GM23338 (cell line): Measurements from ENCODE around the gene SMPDL3A. TPM values are rescaled to one million over a fixed set of nuclear protein-coding genes. Genes with fewer than 3 reads are reported as not detected.
A peak's percentile ranks its signal among the peaks of the same experiment; 100 is the strongest.

Experiments used
- ATAC-seq: fragments of 200-7000 bp; cut with Tn5 transposase; 3 replicates; pipeline ENCODE4 v1.9.1; 2020
- DNase-seq: peaks from one replicate; pipeline ENCODE4 v3.0.0-alpha.2; 2015; ENCODE audit warnings: low spot score
- H2AFZ ChIP-seq: fragments of 200-600 bp; sonication (generic); 2 replicates; pipeline ENCODE4 v1.8.0; 2016; ENCODE audit warnings: antibody characterized with exemption, mild to moderate bottlenecking, moderate library complexity
- H3F3A ChIP-seq: fragments of 200-600 bp; sonication (generic); replicated peaks from 2 replicates; pipeline ENCODE4 v1.8.0; 2017; ENCODE audit warnings: antibody characterized with exemption, mixed run types, low read depth
- H3K27ac ChIP-seq: fragments of 200-600 bp; sonication (generic); 2 replicates; pipeline ENCODE4 v1.6.1; 2016; ENCODE audit warnings: low read depth
- H3K27me3 ChIP-seq: fragments of 200-600 bp; sonication (generic); 2 replicates; pipeline ENCODE4 v1.8.0; 2016; ENCODE audit warnings: mild to moderate bottlenecking, mixed run types, moderate library complexity; ENCODE audit not compliant: insufficient read depth
- H3K36me3 ChIP-seq: fragments of 200-600 bp; sonication (generic); 2 replicates; pipeline ENCODE4 v1.8.0; 2016; ENCODE audit warnings: mild to moderate bottlenecking; ENCODE audit not compliant: insufficient read depth
- H3K4me1 ChIP-seq: fragments of 200-600 bp; sonication (generic); 2 replicates; pipeline ENCODE4 v1.8.0; 2016; ENCODE audit warnings: mild to moderate bottlenecking, moderate library complexity; ENCODE audit not compliant: insufficient read depth
- H3K4me2 ChIP-seq: fragments of 200-600 bp; sonication (generic); 2 replicates; pipeline ENCODE4 v1.7.1; 2017; ENCODE audit warnings: mixed run types
- H3K4me3 ChIP-seq: fragments of 200-600 bp; sonication (generic); 2 replicates; pipeline ENCODE4 v1.6.1; 2016; ENCODE audit warnings: mixed run types
- H3K79me2 ChIP-seq: fragments of 200-600 bp; sonication (generic); replicated peaks from 2 replicates; pipeline ENCODE4 v1.8.0; 2017; ENCODE audit warnings: mild to moderate bottlenecking; ENCODE audit not compliant: insufficient read depth
- H3K9me2 ChIP-seq: fragments of 200-600 bp; sonication (generic); 2 replicates; pipeline ENCODE4 v1.8.0; 2017; ENCODE audit not compliant: insufficient read depth
- H4K20me1 ChIP-seq: fragments of 200-600 bp; sonication (generic); replicated peaks from 2 replicates; pipeline ENCODE4 v1.8.0; 2017; ENCODE audit warnings: mild to moderate bottlenecking; ENCODE audit not compliant: insufficient read depth
- H3K27ac Mint-ChIP-seq: 2 replicates; pipeline ENCODE4 v1.8.0; 2020; ENCODE audit warnings: inconsistent platforms, mild to moderate bottlenecking, moderate library complexity, mixed read lengths
- H3K27me3 Mint-ChIP-seq: 3 replicates; pipeline ENCODE4 v1.8.0; 2022; ENCODE audit warnings: low read depth, mild to moderate bottlenecking, moderate library complexity, mixed read lengths, inconsistent platforms; ENCODE audit not compliant: insufficient read depth, poor library complexity
- H3K36me3 Mint-ChIP-seq: 3 replicates; pipeline ENCODE4 v1.8.0; 2021; ENCODE audit warnings: low read depth, mild to moderate bottlenecking, inconsistent platforms, moderate library complexity, mixed read lengths
- H3K4me1 Mint-ChIP-seq: 3 replicates; pipeline ENCODE4 v1.8.0; 2020; ENCODE audit warnings: mild to moderate bottlenecking, inconsistent platforms, mixed read lengths
- H3K4me3 Mint-ChIP-seq: 3 replicates; pipeline ENCODE4 v1.8.0; 2021; ENCODE audit warnings: moderate library complexity, mild to moderate bottlenecking, inconsistent platforms, mixed read lengths
- H3K9me3 Mint-ChIP-seq: 3 replicates; pipeline ENCODE4 v1.8.0; 2020; ENCODE audit warnings: moderate library complexity, mild to moderate bottlenecking, inconsistent platforms, mixed read lengths
- CREB1 ChIP-seq: fragments of 250-450 bp; sonication (Bioruptor Pico); IDR thresholded peaks from 2 replicates; pipeline ENCODE4 v1.5.0; 2020; ENCODE audit warnings: low read depth, mild to moderate bottlenecking, moderate library complexity
- EZH2phosphoT487 ChIP-seq: fragments of 200-600 bp; sonication (generic); IDR thresholded peaks from one replicate; pipeline ENCODE4 v1.8.1; 2018; ENCODE audit warnings: antibody characterized with exemption; ENCODE audit not compliant: unreplicated experiment
- NANOG ChIP-seq: IDR thresholded peaks from 2 replicates; pipeline ENCODE4 v1.6.1; 2016; ENCODE audit warnings: antibody characterized with exemption, borderline replicate concordance
- STAT1 ChIP-seq: IDR thresholded peaks from one replicate; pipeline ENCODE4 v1.6.1; 2016; ENCODE audit warnings: antibody characterized with exemption; ENCODE audit not compliant: unreplicated experiment
- ZNF114 ChIP-seq: fragments of 250-450 bp; sonication (Bioruptor Pico); IDR thresholded peaks from 2 replicates; pipeline ENCODE4 v1.5.0; 2020; ENCODE audit warnings: mild to moderate bottlenecking, moderate library complexity
- ZNF331 ChIP-seq: fragments of 250-450 bp; sonication (Bioruptor Pico); IDR thresholded peaks from 2 replicates; pipeline ENCODE4 v1.5.0; 2020; ENCODE audit warnings: low read depth, mild to moderate bottlenecking, moderate library complexity
- ZNF462 ChIP-seq: fragments of 250-450 bp; sonication (Bioruptor Pico); IDR thresholded peaks from 2 replicates; pipeline ENCODE4 v1.5.0; 2020; ENCODE audit warnings: mild to moderate bottlenecking, moderate library complexity
- polyA plus RNA-seq: library from polyadenylated mRNA; unstranded; fragments of >200 nt; fragmentation: Nextera tagmentation; extraction: Ambion mirVana; gene quantifications from 2 replicates; pipeline ENCODE4 v1.2.1, GENCODE V29; 2016
- total RNA-seq: library from RNA; depleted of rRNA; stranded (reverse); fragments of >200 nt; shearing (Covaris generic); gene quantifications from 2 replicates; pipeline ENCODE4 v1.2.3, GENCODE V29; 2014
- TF ChIP-seq, protein P1 (sequence below): IDR thresholded peaks from 2 replicates; pipeline ENCODE4 v1.6.1; 2016; ENCODE audit warnings: antibody characterized with exemption
- TF ChIP-seq, protein P2 (sequence below): IDR thresholded peaks from one replicate; pipeline ENCODE4 v1.6.1; 2018; ENCODE audit warnings: antibody characterized with exemption; ENCODE audit not compliant: unreplicated experiment

The SMPDL3A gene
- total and polyA plus RNA-seq, 2 experiments from 2014 or later = 3.5 to 6.3 TPM

- Mint-ChIP-seq H3K9me3 (no peaks in the 10 kb centered on the region), H3K4me3 (no peak overlapping the region), H3K27ac (no peak overlapping the region), H3K4me1 (peaks cover 37% of the 10 kb centered on the region), H3K36me3 (no peaks in the 10 kb centered on the region), H3K27me3 (peaks cover 8% of the 10 kb centered on the region)
- Histone ChIP-seq H3K4me3 (peak overlapping the region; percentile 44; the same call in 1 of the 2 replicates), H3F3A (0 out of 2 replicates have a peak, but pooled peaks cover 2% of the 10 kb centered on the region), H3K27me3 (no peaks in the 10 kb centered on the region), H3K36me3 (no peaks in the 10 kb centered on the region), H3K79me2 (no peaks in the 10 kb centered on the region), H3K4me2 (peak overlapping the region; percentile 69), H3K4me1 (peaks cover 25% of the 10 kb centered on the region), H3K27ac (no peak overlapping the region), H2AFZ (peak overlapping the region; percentile 85), H3K9me2 (no peaks in the 10 kb centered on the region), H4K20me1 (no peaks in the 10 kb centered on the region)
- DNase-seq = no peak
- ATAC-seq = no peak
- TF ChIP-seq CREB1 = no peak
- TF ChIP-seq EZH2phosphoT487 = no peak
- TF ChIP-seq NANOG = no peak
- no peak for TF ChIP-seq STAT1
- TF ChIP-seq ZNF331 = no peak
- TF ChIP-seq, protein P1, sequence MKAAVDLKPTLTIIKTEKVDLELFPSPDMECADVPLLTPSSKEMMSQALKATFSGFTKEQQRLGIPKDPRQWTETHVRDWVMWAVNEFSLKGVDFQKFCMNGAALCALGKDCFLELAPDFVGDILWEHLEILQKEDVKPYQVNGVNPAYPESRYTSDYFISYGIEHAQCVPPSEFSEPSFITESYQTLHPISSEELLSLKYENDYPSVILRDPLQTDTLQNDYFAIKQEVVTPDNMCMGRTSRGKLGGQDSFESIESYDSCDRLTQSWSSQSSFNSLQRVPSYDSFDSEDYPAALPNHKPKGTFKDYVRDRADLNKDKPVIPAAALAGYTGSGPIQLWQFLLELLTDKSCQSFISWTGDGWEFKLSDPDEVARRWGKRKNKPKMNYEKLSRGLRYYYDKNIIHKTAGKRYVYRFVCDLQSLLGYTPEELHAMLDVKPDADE = no peak
- no peak for TF ChIP-seq ZNF114 (CRISPR knock-in tag)
- TF ChIP-seq, protein P2, sequence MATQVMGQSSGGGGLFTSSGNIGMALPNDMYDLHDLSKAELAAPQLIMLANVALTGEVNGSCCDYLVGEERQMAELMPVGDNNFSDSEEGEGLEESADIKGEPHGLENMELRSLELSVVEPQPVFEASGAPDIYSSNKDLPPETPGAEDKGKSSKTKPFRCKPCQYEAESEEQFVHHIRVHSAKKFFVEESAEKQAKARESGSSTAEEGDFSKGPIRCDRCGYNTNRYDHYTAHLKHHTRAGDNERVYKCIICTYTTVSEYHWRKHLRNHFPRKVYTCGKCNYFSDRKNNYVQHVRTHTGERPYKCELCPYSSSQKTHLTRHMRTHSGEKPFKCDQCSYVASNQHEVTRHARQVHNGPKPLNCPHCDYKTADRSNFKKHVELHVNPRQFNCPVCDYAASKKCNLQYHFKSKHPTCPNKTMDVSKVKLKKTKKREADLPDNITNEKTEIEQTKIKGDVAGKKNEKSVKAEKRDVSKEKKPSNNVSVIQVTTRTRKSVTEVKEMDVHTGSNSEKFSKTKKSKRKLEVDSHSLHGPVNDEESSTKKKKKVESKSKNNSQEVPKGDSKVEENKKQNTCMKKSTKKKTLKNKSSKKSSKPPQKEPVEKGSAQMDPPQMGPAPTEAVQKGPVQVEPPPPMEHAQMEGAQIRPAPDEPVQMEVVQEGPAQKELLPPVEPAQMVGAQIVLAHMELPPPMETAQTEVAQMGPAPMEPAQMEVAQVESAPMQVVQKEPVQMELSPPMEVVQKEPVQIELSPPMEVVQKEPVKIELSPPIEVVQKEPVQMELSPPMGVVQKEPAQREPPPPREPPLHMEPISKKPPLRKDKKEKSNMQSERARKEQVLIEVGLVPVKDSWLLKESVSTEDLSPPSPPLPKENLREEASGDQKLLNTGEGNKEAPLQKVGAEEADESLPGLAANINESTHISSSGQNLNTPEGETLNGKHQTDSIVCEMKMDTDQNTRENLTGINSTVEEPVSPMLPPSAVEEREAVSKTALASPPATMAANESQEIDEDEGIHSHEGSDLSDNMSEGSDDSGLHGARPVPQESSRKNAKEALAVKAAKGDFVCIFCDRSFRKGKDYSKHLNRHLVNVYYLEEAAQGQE = no peak
- no peak for TF ChIP-seq ZNF462 (CRISPR knock-in tag)
These were observed 8.9 kb upstream of the SMPDL3A start for GRCh38 chr6:122780114-122780513.
